Left cardiac atrium (tissue), 4 donors: ENCODE results near the gene C17orf114.
A peak's percentile ranks its signal among the peaks of the same experiment; 100 is the strongest.

Source experiments
- ATAC-seq, 2 donors: fragments of 200-7000 bp; cut with Tn5 transposase; one replicate each; pipeline ENCODE4 v1.9.1; 2020; ENCODE audit warnings: mild to moderate bottlenecking in 2 of 2, moderate library complexity in 2 of 2
- DNase-seq: peaks from one replicate; pipeline ENCODE4 v3.0.0-alpha.2; 2020
- intact Hi-C, 2 donors: fragments of 100-400 bp; cut with DNase I; formaldehyde crosslinking; loops; one replicate each; pipeline versions ENCODE4 v1.14.1 to v1.15.1; 2022 to 2023
- donor health status: DM: no; HTN: yes; CAD: no.
- donor health status: DM: no; HTN: yes; CAD: no; lungs with severe emphysema.
- donor health status: DM: yes; HTN: yes; CAD: no.
- donor health status: Dilated cardiomyopathy.

Gene C17orf114

DNA sequence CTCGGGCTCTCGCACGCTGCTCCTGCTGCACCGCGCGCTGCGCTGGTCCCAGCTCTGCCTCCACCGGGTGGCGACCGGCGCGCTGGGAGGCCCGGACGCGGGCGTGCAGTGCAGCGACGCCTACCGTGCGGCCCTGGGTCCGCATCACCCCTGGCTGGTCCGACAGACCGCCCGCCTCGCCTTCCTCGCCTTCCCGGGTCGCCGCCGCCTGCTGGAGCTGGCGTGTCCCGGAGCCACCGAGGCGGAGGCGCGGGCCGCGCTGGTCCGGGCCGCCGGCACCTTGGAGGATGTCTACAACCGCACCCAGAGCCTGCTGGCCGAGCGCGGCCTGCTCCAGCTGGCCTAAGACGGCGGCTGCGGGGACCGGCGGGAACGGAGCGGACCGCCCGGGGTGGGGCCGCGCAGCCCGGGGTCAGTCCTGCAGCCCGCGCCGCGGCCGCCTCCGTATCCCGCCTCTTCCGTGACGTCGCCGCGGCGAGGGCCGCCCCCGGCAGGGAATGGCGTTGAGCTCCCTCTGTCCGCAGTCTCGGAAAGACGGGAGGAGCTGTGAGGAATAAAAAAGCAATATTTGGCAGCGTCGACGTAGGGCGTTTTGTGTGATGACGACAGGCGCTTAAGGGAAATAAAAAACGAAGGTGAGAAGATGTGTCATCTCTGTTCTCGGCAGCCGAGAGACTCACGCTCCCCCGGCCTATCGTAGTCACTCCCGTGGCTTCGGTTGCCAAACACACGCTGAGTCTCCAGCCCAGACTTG lies 12.0 kb downstream of the C17orf114 start:
- ATAC-seq, result peak; percentile 95
- DNase-seq, result peak; percentile 90
- intact Hi-C loops, result loop anchor here (5.0 kb wide), 3 partner anchors 48 to 97 kb away; no protein-coding TSS in a partner anchor

DNA sequence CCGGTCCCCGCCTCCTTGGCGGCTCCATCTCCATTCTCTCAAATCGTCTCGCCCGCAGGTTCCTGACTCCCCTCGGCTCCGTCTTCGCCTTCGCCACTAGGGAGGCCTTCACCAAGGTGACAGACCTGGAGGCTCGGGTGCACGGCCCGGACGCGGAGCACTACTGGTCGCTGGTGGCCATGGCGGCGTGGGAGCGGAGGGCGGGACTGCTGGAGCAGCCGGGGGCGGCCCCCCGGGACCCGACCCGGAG lies 12.5 kb downstream of the C17orf114 start:
- intact Hi-C loops, result loop anchor here (5.0 kb wide), 3 partner anchors 47 to 98 kb away; no protein-coding TSS in a partner anchor
- ATAC-seq (no peak), DNase-seq (no peak)

DNA sequence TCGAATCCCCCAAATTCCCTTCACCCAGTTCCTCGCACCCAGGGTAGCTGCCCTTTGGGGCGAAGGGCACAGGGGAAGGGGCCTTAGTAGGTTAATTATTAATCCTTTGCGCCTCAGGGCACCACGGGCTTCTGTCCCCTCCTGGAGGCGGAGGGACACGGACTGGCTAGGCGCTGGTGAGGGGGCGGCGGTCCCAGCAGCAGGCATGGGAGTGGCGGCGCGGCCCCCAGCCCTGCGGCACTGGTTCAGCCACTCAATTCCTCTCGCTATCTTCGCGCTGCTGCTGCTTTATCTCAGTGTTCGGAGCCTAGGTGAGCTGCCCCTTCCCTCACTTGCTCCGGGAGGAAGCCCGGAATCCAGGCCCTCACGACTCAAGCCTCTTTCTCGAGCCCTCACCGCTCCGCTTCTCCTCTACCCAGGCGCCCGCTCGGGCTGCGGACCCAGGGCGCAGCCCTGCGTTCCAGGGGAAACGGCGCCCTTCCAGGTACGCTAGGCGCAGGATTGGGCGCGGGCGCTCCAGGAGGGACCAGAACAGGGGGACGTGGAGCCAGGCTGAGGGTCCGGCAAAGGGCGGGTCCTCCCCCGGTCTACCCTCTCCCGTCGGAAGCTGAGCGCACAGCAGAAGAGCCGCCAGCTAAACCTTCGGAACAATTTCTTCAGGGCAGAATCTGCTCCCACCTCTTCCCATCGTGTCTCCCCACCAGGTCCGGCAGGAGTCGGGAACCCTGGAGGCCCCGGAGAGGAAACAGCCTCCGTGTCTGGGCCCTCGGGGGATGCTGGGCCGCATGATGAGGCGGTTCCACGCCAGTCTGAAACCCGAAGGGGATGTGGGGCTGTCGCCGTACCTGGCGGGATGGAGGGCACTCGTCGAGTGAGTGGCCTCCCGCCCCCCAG lies 13.1 kb downstream of the C17orf114 start, which contains the start of gene GLTPD2:
GLTPD2 (plus strand) TSS at position 158 of the 894 bp plus-strand sequence; CDS start at position 206, 48 bp downstream.
- ATAC-seq, result peak in 1 of 2 donors; percentile 2
- no peak for DNase-seq
- intact Hi-C loops, result loop anchor here (5.0 kb wide), 3 partner anchors 47 to 98 kb away; no protein-coding TSS in a partner anchor

DNA sequence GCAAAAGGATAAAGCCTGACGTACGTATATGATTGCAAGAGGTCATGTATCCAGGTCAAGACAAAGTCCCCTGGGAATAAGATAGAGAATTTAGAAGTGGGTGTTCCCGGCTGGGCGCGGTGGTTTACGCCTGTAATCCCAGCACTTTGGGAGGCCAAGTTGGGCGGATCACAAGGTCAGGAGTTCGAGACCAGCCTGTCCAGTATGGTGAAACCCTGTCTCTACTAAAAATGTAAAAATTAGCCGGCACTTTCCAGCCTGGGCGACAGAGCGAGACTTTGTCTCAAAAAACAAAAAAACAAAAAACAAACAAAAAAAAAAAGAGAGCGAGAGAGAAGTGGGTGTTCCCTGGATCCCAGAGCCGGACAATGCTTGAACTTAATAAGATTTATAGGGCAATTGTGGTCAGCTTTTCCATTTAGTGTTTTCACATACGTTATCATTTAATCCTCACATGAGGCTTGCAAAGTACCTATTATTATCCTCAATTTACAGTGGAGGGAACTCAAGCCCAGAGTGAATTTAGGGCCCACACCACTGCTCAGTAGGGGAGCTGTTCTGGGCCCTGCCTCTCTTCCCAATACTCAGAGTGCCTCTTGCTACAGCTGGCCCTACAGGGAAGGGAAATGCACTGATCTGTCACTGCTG lies 13.8 kb downstream of the C17orf114 start:
- ATAC-seq (no peak), DNase-seq (no peak)
- intact Hi-C loops, result loop anchor here (5.0 kb wide), 3 partner anchors 46 to 99 kb away; no protein-coding TSS in a partner anchor

DNA sequence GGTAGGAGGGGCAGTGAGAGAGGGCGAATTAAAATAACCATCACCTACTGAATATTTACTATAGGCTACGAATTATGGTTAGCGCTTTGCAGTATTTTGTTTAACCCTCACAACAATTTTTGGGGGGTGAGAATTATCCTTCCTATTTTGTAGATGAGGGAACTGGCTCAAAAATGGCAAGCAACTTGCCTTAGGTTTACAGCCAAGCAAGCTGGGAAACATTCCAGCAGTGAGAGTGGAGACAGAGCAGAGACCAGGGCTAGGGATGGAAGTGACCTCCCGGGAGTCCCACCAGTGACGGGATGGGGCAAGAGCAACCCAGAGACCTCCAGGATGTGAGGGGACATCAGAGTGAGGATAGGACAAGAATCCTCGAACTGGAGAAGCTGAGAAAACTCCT lies 15.6 kb downstream of the C17orf114 start:
- DNase-seq (no peak), ATAC-seq (no peak)
- intact Hi-C loops, result loop anchor here (5.0 kb wide), 3 partner anchors 44 to 101 kb away; no protein-coding TSS in a partner anchor

DNA sequence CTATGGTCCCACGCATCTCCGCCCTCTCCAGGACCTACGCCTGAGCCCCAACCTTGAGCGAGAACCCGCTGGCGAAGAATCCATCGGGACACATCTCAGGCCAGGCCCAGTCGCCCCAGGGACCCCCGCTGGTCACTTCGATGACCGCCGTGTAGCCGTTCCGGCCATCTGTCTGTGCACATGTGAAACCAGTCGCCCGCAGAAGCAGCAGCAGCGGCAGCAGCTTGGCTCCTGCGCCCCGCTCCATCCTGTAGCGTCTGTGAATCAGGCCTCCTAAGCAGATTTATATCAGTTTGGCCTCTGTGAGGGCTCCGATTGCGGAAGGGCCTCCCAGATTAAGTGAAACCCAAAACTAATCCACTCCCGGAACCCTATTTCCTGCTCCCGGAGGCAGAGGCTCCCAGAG lies 16.0 kb downstream of the C17orf114 start, which contains the start of gene VMO1:
VMO1 (minus strand) TSS at position 259 of the 406 bp plus-strand sequence; CDS start at position 247, 12 bp downstream.
- peak; percentile 47 for DNase-seq
- intact Hi-C loops, result loop anchor here (5.0 kb wide), 3 partner anchors 44 to 101 kb away; no protein-coding TSS in a partner anchor
- ATAC-seq, result no peak

DNA sequence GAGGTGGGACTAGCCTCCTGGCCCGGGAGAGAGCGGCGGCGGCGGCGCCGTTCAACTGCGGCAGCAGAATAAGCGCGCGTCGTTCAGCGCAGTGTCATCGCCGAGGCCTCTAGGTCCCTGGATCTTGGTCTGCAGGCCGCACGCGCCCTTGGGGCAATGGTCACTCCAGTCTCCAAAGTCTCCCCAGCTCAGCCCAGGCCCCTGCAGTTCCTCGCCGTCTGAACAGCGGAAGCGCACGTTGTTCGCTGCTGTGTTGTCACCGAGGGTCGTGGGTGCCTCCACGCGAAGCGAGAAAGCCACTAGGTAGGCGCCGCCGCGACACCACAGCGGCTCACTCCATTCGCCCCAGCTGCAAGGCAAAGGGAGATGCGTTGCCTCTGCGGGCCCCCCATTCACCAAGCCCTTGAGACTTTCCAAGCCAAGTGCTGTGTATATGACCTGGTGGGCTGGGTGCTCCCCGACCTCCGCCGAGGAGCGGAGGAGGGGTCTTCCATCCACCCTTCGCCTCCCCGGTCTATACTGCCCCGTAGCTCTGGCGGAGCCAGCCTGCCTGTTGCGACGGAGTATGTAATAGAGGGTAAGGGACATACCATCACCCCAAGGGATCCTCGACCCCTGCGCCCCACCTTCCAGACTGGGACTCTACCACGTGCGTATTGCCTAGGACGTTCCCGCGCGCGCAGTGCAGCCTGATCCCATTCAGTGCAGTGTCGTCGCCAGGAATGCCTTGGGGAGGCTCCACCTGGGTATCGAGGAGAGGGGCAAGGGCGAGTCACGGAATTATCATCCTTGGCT lies 16.6 kb downstream of the C17orf114 start:
- ATAC-seq (no peak), DNase-seq (no peak)
- intact Hi-C loops, result loop anchor here (5.0 kb wide), 3 partner anchors 43 to 102 kb away; no protein-coding TSS in a partner anchor

DNA sequence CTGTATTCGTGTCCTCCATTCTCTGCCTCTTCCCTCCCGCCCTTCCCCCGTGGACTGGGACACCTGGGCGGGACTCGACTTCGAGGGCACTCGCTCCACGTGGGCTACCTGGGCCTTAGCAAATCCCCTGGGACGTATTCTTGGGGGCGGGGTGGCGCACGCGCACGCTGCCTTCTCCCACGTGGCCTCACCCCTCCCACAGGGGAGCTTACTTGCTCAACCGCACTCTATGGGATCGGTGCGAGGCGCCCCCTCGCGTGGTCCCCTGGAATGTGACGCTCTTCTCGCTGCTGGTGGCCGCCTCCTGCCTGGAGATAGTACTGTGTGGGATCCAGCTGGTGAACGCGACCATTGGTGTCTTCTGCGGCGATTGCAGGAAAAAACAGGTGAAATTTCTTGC lies 19.5 kb downstream of the C17orf114 start:
- intact Hi-C loops, result no loop called here
- ATAC-seq (no peak), DNase-seq (no peak)

DNA sequence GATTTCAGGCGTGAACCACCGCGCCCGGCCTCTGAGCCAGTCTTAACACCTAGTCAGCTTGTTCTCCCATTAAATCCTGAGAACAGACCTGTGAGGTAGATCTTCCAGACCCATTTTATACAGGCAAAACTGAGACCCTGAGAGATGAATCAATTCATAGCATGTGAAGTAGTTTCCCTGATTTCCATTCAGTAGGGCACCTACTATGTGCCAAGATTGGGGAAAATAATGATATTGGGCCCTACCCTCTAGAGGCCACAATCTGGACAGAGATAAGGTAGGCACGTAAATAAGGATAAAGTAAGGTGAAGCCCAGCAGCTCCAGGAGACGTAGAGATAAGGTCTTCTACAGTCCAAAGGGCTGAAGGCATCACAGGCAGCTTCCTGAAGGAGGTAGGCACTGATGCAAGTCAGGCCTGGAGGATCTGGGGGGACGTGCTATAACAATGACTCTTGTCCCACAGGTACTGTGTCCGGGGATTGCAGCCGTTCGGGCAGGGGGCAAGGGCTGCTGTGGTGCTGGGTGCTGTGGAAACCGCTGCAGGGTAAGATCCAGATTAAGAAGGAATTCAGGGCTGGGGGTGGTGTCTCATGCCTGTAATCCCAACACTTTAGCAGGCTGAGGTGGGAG lies 21.7 kb downstream of the C17orf114 start:
- ATAC-seq (no peak), DNase-seq (no peak)
- intact Hi-C loops, result no loop called here

DNA sequence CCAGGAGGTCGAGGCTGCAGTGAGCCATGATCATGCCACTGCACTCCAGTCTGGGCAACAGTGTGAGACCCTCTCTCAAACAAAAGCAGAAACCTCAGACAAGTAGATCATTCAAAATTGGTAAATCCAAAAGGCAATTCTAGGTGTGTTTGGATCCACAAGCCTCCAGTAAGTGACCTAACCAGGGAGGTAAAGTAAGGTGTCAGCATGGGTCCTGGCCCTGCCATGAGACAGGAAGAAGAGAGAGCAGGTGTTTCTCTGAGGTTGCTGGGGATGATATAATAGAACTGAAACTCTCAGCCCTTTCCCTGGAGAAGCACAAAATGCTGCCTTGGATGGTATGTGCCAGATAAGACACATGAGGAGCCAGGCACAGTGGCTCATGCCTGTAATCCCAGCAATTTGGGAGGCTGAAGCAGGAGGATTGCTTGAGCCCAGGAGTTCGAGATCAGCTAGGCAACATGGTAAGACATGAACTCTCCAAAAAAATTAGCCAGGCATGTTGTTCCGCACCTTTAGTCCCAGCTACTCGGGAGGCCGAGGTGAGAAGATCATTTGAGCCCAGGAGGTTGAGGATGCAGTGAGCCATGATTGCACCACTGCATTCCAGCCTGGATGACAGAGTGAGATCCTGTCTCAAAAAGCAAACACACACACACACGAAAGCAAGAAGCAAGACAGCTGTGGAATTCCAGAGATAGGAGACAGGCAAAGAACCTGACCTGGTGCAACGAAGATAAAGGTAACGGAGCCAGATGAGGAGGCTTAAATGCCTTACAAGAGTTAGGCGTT lies 24.0 kb downstream of the C17orf114 start:
- intact Hi-C loops, result no loop called here
- DNase-seq (no peak), ATAC-seq (no peak)

DNA sequence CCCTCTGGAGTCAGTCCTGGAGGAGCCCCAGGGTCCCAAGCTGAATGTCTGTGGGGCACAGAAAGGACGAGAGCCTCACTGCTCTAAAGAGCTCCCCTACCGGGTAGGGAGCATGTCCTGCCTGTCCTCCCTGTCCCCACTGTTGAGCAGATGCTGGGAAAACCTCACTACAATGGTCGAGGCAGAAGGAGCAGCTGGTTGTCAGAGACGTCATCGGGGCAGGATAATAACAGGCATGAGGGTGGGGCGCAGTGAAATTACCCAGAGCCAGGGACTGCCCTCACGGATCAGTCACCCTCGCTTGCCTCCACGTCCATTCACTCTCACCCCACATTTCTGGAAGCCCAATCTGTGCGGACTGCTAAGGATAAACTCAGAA lies 29.9 kb downstream of the C17orf114 start:
- ATAC-seq (no peak), DNase-seq (no peak)
- intact Hi-C loops, result no loop called here

DNA sequence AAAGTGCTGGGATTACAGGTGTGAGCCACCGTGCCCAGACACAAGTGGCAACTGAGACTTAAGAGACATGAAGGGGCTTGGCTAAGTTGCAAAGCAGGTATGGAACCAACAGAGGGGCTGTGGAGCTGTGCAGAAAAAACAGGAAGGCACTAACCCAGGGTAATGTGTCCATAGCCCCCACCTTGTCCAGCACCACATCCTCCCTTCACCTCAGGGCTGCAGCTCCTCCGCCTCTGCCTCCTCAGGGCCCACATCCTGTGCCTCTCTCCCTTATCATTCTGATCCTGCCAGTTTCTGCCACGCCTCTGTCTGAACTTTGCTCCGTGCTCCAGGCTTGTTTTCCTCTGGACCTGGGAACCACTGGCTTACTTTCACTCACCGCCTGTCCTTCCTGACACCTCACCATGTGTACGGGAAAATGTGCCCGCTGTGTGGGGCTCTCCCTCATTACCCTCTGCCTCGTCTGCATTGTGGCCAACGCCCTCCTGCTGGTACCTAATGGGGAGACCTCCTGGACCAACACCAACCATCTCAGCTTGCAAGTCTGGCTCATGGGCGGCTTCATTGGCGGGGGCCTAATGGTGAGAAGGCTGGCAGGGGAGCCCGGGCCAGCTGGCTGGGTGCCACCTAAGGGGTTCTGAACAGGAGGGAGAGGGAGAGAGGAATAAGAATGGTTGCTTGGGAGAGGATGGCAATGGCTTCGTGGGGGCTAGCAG lies 30.5 kb downstream of the C17orf114 start, which contains the start of gene TM4SF5:
TM4SF5 (plus strand) TSS at position 368 of the 716 bp plus-strand sequence; CDS start at position 405, 37 bp downstream.
- ATAC-seq (no peak), DNase-seq (no peak)
- intact Hi-C loops, result no loop called here

DNA sequence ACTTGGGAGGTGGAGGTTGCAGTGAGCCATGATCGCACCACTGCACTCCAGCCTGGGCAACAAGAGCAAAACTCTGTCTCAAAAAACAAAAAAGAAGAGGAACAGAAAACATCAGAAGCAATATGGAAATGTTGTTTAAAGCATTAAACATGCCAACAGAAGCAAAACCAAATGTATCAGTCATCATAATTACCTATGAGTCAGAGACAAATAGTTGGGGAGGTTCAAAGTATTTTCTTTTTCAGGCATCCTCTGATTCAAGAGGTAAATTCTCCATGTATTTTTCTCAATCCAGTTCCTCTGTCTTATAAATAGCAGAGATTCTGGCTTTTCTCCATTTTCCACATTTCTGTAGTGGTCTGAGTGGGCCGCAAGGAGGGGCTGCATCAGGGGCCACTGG lies 32.5 kb downstream of the C17orf114 start:
- no peak for ATAC-seq
- intact Hi-C loops, result no loop called here
- no peak for DNase-seq

DNA sequence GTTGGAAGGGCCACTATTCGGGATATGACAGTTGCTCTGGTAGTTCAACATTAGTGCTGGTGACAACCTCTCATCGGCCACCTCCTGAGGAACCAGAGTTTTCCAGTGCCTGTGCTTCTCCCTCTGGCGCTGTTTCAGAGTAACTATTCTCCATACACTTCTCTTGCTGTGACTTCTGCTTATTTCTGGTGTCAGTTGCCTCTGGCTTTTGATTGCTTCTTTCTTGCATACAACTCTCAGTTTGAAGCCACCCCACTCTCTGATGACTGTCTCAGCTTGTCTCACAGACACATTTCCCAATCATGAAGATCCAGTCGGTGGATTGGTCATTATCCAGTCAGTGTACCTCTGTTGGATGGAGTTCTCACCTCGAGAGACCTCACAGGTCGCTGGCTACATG lies 33.8 kb downstream of the C17orf114 start:
- intact Hi-C loops, result no loop called here
- no peak for DNase-seq
- ATAC-seq, result no peak

DNA sequence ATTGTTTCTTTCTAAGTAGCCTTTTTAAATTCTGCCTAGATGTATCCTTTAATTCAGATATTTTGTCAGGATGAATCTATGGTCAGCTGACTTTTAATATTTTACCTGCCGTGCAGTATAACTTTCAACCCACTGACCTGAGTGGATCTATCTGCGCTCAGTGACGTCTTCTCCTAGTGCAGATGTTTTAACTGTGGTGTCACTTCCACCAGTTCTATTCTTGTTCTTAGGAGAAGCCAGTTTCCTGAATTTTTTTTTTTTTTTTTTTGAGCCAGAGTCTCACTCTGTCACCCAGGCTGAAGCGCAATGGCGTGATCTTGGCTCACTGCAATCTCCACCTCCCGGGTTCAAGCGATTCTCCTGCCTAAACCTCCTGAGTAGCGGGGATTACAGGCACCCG lies 35.4 kb downstream of the C17orf114 start:
- intact Hi-C loops, result no loop called here
- ATAC-seq (peak; percentile 21 to 47), DNase-seq (no peak)

DNA sequence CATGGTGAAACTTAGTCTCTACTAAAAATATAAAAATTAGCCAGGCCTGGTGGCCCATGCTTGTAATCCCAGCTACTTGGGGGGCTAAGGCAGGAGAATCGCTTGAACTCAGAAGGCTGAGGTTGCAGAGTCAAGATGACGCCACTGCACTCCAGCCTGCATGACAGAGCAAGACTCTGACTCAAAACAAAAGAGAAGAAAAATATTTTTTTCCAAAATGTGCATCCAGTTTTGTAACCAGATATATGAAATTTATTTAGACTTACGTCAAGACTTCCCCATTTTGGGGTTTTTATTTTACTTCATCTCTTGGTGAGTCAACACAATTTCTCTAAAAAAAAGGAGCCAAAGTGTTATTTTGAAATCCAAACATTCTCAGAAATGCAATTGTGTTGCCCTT lies 35.9 kb downstream of the C17orf114 start:
- ATAC-seq (peak; percentile 30 to 47), DNase-seq (no peak)
- intact Hi-C loops, result no loop called here

DNA sequence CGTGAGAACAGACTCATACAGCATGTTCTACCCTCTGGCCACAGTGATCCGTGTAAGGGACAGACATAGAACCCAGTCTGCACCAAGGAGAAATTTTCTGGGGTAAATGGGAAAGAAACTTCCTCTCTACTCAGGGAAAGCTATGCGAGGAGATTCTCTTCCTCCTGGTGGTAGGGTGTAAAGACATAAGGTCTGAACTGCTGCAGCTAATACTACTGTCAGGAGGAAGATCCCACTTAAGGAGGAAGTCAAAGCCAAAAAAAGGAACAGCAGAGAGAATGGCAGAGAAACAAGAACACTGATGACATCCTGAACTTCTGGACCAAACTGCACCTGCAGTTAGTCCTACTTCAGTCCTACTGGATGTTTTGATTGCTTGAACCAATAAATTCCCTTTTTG lies 37.5 kb downstream of the C17orf114 start:
- peak; percentile 53 to 69 for ATAC-seq
- intact Hi-C loops, result no loop called here

More for the DNA sequence above, 37.5 kb downstream of the C17orf114 start:
- DNase-seq, result no peak
